ENCODE measurements around the gene SAMD1. TPM values are rescaled to one million over a fixed set of nuclear protein-coding genes. Genes with fewer than 3 reads are reported as not detected.

The SAMD1 gene
- total and polyA plus RNA-seq, 2 of the 8 experiments (the other 6 are each of a cell fraction or from before 2014, with no cell fraction given): 40.0 to 100 TPM

DNA sequence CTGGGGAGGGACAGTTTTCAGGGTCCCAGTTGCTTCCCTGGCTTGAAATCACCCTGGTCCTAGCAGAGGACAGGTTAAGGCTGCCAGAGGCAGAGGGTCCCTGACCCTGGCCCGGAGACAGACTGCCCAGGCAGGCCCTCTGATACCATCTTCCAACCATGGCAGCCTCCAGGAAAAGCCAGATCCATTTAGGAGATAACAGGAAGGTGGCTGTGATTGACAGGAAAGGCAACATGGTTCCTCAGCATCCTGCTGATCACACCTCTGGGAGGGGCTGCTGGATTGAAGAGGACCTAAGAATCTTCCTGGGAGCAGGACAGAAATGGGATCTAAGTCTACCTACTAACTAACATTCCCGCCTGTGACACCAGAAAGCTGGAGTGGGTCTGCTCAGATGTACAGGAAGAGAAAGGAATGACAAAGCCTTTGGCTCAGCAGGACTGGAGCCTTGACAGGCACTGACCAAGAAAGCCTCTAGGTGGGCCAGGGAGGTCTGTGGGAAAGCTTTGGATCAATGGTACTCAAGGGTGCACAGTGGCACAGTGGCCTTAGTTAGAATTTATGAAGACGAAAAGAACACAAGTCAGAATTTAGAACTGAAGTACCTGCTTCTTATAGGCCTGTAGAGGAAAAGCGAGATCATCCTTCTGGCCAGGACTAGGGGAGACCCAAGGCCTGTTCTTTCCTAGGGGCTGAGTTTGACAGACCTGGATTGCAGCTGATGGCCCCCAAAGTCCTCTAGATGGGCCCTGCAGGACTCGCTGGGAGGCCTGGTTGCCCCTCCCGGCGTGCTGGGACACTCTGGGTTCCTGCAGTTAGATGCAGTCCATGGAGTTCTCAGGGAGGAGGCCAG is 29.3 kb upstream of the SAMD1 start (continued):
- TF ChIP-seq TCF12 (IDR thresholded peaks at IDR 0.05; ENCODE audit: low read depth, low read length) (no peak), SAP30 (IDR thresholded peaks at IDR 0.05; ENCODE audit: insufficient read depth, insufficient replicate concordance, low read length) (no peak), RBBP5 (IDR thresholded peaks at IDR 0.05; ENCODE audit: borderline replicate concordance, low read depth, low read length) (no peak), TAF1 (IDR thresholded peaks at IDR 0.05; ENCODE audit: low read depth, low read length) (no peak), RXRA (IDR thresholded peaks at IDR 0.05; ENCODE audit: insufficient read depth, low read depth, low read length) (no peak)
